T-helper 9 cell (primary cell): ENCODE measurements around the gene EMC6.

Experiments used
- DNase-seq: peaks from one replicate; pipeline ENCODE4 v3.0.0-alpha.2; 2020

Gene EMC6

GRCh38 chr17:3715296-3715695, 46.7 kb downstream of the EMC6 start:
- DNase-seq = no peak

- no peak for DNase-seq
Measured at GRCh38 chr17:3718201-3718600, 49.6 kb downstream of the EMC6 start.

GRCh38 chr17:3719265-3719664, 50.7 kb downstream of the EMC6 start:
- DNase-seq = no peak
